GM21737 (cell line): ENCODE data around the gene CANT1.

Source experiments
- ATAC-seq: cut with Tn5 transposase; IDR thresholded peaks from one replicate; pipeline ENCODE4 v1.9.1; 2021; ENCODE audit warnings: mild to moderate bottlenecking, moderate library complexity; ENCODE audit not compliant: unreplicated experiment

CANT1 gene

GRCh38 chr17:78944956-78945355, 64.6 kb downstream of the CANT1 start:
- no peak for ATAC-seq

GRCh38 chr17:78944026-78944425, 65.5 kb downstream of the CANT1 start:
- ATAC-seq, result no peak
